ENCODE data around the gene LIN52. TPM values are rescaled to one million over a fixed set of nuclear protein-coding genes. Genes with fewer than 3 reads are reported as not detected.

LIN52 gene
- total and polyA plus RNA-seq, 2 experiments from 2014 or later, result 8.6 to 10.8 TPM

- no peak overlapping the region for H3K27ac ChIP-seq (ENCODE audit: low read depth)
- Mint-ChIP-seq H3K27me3 (ENCODE audit: insufficient read depth, low read depth, poor library complexity) (peaks cover 32% of the 10 kb centered on the region), H3K36me3 (ENCODE audit: low read depth) (no peaks in the 10 kb centered on the region), H3K4me3 (no peak overlapping the region), H3K27ac (no peak overlapping the region), H3K4me1 (peaks cover 8% of the 10 kb centered on the region), H3K9me3 (no peaks in the 10 kb centered on the region)
- no peaks in the 10 kb centered on the region; the same call in 1 of the 2 replicates for H4K20me1 ChIP-seq (replicated peaks; ENCODE audit: insufficient read depth)
- H3K36me3 ChIP-seq (ENCODE audit: insufficient read depth), result no peaks in the 10 kb centered on the region
- DNase-seq (ENCODE audit: low spot score), result peak; percentile 91
- peak; percentile 93 for ATAC-seq
- no peaks in the 10 kb centered on the region for H3K9me2 ChIP-seq (ENCODE audit: insufficient read depth)
- peak overlapping the region; percentile 66 for H3K4me2 ChIP-seq
- H3F3A ChIP-seq (replicated peaks; ENCODE audit: low read depth), result no peaks in the 10 kb centered on the region
- no peaks in the 10 kb centered on the region for H3K79me2 ChIP-seq (replicated peaks; ENCODE audit: insufficient read depth)
- no peaks in the 10 kb centered on the region for H3K4me1 ChIP-seq (ENCODE audit: insufficient read depth)
- no peak for TF ChIP-seq REST (IDR thresholded peaks at IDR 0.05; ENCODE audit: unreplicated experiment)
- TF ChIP-seq CTCF (conservative IDR thresholded peaks at IDR 0.05; ENCODE audit: low read depth in 2 of 2), result peak; percentile 81 to 86
- H2AFZ ChIP-seq, result peak overlapping the region; percentile 89
- H3K4me3 ChIP-seq, result peak overlapping the region; percentile 36; the same call in 1 of the 2 replicates
- H3K27me3 ChIP-seq (ENCODE audit: insufficient read depth), result peaks cover 20% of the 10 kb centered on the region; the same call in 1 of the 2 replicates
Observed at GRCh38 chr14:74217672-74218448, 133.1 kb downstream of the LIN52 start.

DNA sequence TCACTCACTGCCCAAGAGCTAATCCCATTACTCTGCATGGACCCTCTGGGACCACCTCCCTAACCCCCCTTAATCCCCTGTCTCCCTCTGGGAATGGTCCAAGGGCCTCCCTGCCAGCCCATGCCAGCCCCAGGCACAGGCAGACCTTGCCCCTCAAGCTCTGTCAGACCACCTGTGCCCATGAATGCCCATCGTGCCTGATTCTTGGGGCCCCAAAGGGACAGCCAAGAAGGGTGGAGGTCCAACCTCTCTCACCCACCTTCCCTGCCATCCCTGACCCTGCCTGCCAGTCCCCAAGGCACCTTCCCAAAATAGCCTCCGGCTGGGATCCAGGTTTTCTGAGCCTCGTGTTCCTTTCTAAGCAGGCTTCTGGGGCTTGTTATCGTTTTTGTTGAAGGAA is 133.7 kb downstream of the LIN52 start:
- Histone ChIP-seq H3K4me2 (no peak overlapping the region), H3K27ac (ENCODE audit: low read depth) (no peak overlapping the region), H2AFZ (no peak overlapping the region), H3K36me3 (ENCODE audit: insufficient read depth) (no peaks in the 10 kb centered on the region), H3K4me1 (ENCODE audit: insufficient read depth) (no peaks in the 10 kb centered on the region), H3K27me3 (ENCODE audit: insufficient read depth) (peaks cover 20% of the 10 kb centered on the region; the same call in 1 of the 2 replicates), H3K4me3 (no peak overlapping the region), H3F3A (replicated peaks; ENCODE audit: low read depth) (no peaks in the 10 kb centered on the region), H3K9me2 (ENCODE audit: insufficient read depth) (no peaks in the 10 kb centered on the region), H3K79me2 (replicated peaks; ENCODE audit: insufficient read depth) (no peaks in the 10 kb centered on the region), H4K20me1 (replicated peaks; ENCODE audit: insufficient read depth) (no peaks in the 10 kb centered on the region; the same call in 1 of the 2 replicates)
- no peak for DNase-seq (ENCODE audit: low spot score)
- Mint-ChIP-seq H3K4me1 (peaks cover 8% of the 10 kb centered on the region), H3K9me3 (no peaks in the 10 kb centered on the region), H3K27ac (no peak overlapping the region), H3K27me3 (ENCODE audit: insufficient read depth, low read depth, poor library complexity) (peaks cover 32% of the 10 kb centered on the region), H3K4me3 (no peak overlapping the region), H3K36me3 (ENCODE audit: low read depth) (no peaks in the 10 kb centered on the region)
- no peak for ATAC-seq
- no peak for TF ChIP-seq POLR2AphosphoS5 (IDR thresholded peaks at IDR 0.05; ENCODE audit: low read depth)
- TF ChIP-seq, protein P1, sequence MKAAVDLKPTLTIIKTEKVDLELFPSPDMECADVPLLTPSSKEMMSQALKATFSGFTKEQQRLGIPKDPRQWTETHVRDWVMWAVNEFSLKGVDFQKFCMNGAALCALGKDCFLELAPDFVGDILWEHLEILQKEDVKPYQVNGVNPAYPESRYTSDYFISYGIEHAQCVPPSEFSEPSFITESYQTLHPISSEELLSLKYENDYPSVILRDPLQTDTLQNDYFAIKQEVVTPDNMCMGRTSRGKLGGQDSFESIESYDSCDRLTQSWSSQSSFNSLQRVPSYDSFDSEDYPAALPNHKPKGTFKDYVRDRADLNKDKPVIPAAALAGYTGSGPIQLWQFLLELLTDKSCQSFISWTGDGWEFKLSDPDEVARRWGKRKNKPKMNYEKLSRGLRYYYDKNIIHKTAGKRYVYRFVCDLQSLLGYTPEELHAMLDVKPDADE (IDR thresholded peaks at IDR 0.05), result no peak
- TF ChIP-seq EZH2phosphoT487 (IDR thresholded peaks at IDR 0.05; ENCODE audit: unreplicated experiment), result no peak
- TF ChIP-seq ZNF331 (CRISPR knock-in tag; IDR thresholded peaks at IDR 0.05; ENCODE audit: low read depth), result no peak
- no peak for TF ChIP-seq STAT1 (IDR thresholded peaks at IDR 0.05; ENCODE audit: unreplicated experiment)
- TF ChIP-seq ZNF114 (CRISPR knock-in tag; IDR thresholded peaks at IDR 0.05), result no peak
- no peak for TF ChIP-seq REST (IDR thresholded peaks at IDR 0.05; ENCODE audit: unreplicated experiment)
- no peak for TF ChIP-seq JUNB (IDR thresholded peaks at IDR 0.05; ENCODE audit: unreplicated experiment)

Measured in GM23338 (cell line).